Measurements from ENCODE around the gene LRCH4. TPM values are rescaled to one million over a fixed set of nuclear protein-coding genes. Genes with fewer than 3 reads are reported as not detected.

Gene LRCH4
- total RNA-seq (2014; rRNA removed; shearing (Covaris generic)) = 19.8 and 33.2 TPM in 2 replicates

- H3K27ac ChIP-seq = peak within 1 kb of the TSS; percentile 86
- H3K27me3 ChIP-seq = no peaks in the 10 kb centered on the region
- DNase-seq = peak in 1 of 2 experiments; percentile 59
- peak within 1 kb of the TSS; percentile 83 for H3K4me3 ChIP-seq
- peaks cover 13% of the 10 kb centered on the region for H3K36me3 ChIP-seq
- H3K4me1 ChIP-seq = peaks cover 13% of the 10 kb centered on the region
- no peaks in the 10 kb centered on the region for H3K9me3 ChIP-seq (replicated peaks)
Observed at GRCh38 chr7:100585511-100586265, at the start of gene LRCH4. LRCH4 (minus strand) TSS chr7:100586129; CDS start chr7:100586100, 29 bp downstream.

- no peak for DNase-seq
- H3K4me3 ChIP-seq = no peak overlapping the region
Observed at GRCh38 chr7:100632951-100633717, 47.2 kb upstream of the LRCH4 start.

DNA sequence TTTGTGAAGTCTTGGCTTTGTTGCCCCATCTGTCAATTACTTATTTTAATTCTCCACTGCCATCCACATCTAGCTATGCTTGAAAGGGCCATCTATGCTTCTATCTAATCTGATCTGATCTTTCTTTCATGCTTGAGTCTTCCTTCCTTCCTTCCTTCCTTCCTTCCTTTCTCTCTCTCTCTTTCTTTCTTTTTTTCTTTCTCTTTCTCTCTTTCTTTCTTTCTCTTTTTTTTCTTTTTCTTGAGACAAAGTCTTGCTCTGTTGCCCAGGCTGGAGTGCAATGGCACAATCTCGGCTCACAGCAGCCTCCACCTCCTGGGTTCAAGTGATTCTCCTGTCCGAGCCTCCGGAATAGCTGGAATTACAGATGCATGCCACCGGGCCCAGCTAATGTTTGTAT is 44.1 kb upstream of the LRCH4 start:
- no peaks in the 10 kb centered on the region; the same call in 1 of the 2 replicates for H3K27me3 ChIP-seq
- H3K4me3 ChIP-seq = no peak overlapping the region
- no peaks in the 10 kb centered on the region for H3K9me3 ChIP-seq (replicated peaks)
- H3K4me1 ChIP-seq = no peaks in the 10 kb centered on the region
- H3K36me3 ChIP-seq = no peaks in the 10 kb centered on the region
- H3K27ac ChIP-seq = no peak overlapping the region
- no peak for DNase-seq

More at GRCh38 chr7:100632951-100633717, 47.2 kb upstream of the LRCH4 start:
- Histone ChIP-seq H3K36me3 (no peaks in the 10 kb centered on the region), H3K27ac (no peak overlapping the region), H3K27me3 (no peaks in the 10 kb centered on the region; the same call in 1 of the 2 replicates), H3K9me3 (replicated peaks) (no peaks in the 10 kb centered on the region), H3K4me1 (no peaks in the 10 kb centered on the region)

GRCh38 chr7:100629117-100629716 is 43.3 kb upstream of the LRCH4 start:
- no peak overlapping the region for H3K27ac ChIP-seq
- peak; percentile 72 to 85 for DNase-seq
- H3K9me3 ChIP-seq (replicated peaks) = no peaks in the 10 kb centered on the region
- no peaks in the 10 kb centered on the region; the same call in 1 of the 2 replicates for H3K27me3 ChIP-seq
- H3K36me3 ChIP-seq = no peaks in the 10 kb centered on the region
- H3K4me1 ChIP-seq = no peaks in the 10 kb centered on the region
- H3K4me3 ChIP-seq = no peak overlapping the region

- Histone ChIP-seq H3K9me3 (replicated peaks) (no peaks in the 10 kb centered on the region), H3K4me1 (no peaks in the 10 kb centered on the region), H3K4me3 (no peak overlapping the region), H3K27ac (no peak overlapping the region), H3K36me3 (no peaks in the 10 kb centered on the region), H3K27me3 (no peaks in the 10 kb centered on the region)
- DNase-seq = no peak
Observed at GRCh38 chr7:100627238-100627549, 41.3 kb upstream of the LRCH4 start.

GRCh38 chr7:100626530-100627237 is 40.8 kb upstream of the LRCH4 start:
- DNase-seq = peak; percentile 89 to 91
- H3K27ac ChIP-seq = no peak overlapping the region
- H3K36me3 ChIP-seq = no peaks in the 10 kb centered on the region
- no peaks in the 10 kb centered on the region for H3K27me3 ChIP-seq
- H3K4me3 ChIP-seq = peak overlapping the region; percentile 53
- H3K4me1 ChIP-seq = no peaks in the 10 kb centered on the region
- no peaks in the 10 kb centered on the region for H3K9me3 ChIP-seq (replicated peaks)

DNA sequence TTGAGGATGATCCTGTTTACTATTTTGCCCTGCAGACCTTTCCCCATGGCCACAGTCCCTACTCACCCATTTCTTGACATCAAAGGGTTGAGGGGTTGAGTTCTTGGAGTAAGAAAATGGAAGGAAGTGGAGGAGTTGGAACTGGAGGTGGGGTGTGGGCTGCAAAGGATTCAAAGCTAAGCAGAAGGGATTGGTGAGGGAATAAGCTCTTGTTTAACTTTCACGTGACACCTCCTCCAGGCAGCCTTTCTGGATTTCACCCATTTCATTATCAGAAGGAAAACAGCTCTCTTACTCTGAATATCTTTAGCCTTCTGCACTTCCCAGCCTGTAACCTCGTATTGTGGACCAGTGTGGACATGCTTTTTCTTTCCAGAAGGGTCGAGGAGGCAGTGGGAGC is 40.1 kb upstream of the LRCH4 start:
- Histone ChIP-seq H3K4me1 (no peaks in the 10 kb centered on the region), H3K27me3 (no peaks in the 10 kb centered on the region), H3K9me3 (replicated peaks) (no peaks in the 10 kb centered on the region), H3K4me3 (peak overlapping the region; percentile 53), H3K27ac (no peak overlapping the region), H3K36me3 (no peaks in the 10 kb centered on the region)
- DNase-seq = no peak

- Histone ChIP-seq H3K27me3 (no peaks in the 10 kb centered on the region), H3K27ac (no peak overlapping the region), H3K4me3 (no peak overlapping the region), H3K4me1 (no peaks in the 10 kb centered on the region), H3K9me3 (replicated peaks) (no peaks in the 10 kb centered on the region), H3K36me3 (no peaks in the 10 kb centered on the region)
- DNase-seq = no peak
Observed at GRCh38 chr7:100623951-100624824, 38.3 kb upstream of the LRCH4 start.

- H3K4me3 ChIP-seq = no peak overlapping the region
- H3K4me1 ChIP-seq = no peaks in the 10 kb centered on the region
- H3K27ac ChIP-seq = no peak overlapping the region
- no peak for DNase-seq
- no peaks in the 10 kb centered on the region for H3K27me3 ChIP-seq
- no peaks in the 10 kb centered on the region for H3K36me3 ChIP-seq
- H3K9me3 ChIP-seq (replicated peaks) = no peaks in the 10 kb centered on the region
Observed at GRCh38 chr7:100621554-100621953, 35.6 kb upstream of the LRCH4 start.

DNA sequence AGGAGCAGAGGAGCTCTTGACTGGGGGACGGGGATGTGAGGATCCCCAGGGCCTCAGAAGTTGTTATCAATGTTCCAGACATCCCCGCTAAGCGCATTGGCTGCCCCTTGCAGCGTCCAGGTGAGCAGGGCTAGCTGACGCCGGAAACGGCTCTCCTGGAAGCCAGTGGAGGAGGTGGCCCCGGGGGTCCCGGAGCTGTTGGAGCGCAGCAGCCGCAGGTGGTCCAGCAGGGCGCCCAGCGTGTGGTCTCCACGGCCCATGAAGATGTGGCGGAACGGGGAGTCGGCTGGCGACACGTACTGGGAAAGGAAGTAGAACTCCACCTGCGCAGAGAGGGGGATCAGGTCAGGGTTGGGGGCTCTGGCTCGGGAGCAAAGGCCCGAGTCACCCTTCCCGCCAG is 34.9 kb upstream of the LRCH4 start:
- Histone ChIP-seq H3K36me3 (no peaks in the 10 kb centered on the region), H3K27me3 (no peaks in the 10 kb centered on the region), H3K4me1 (no peaks in the 10 kb centered on the region), H3K9me3 (replicated peaks) (no peaks in the 10 kb centered on the region), H3K27ac (no peak overlapping the region), H3K4me3 (no peak overlapping the region)
- no peak for DNase-seq

- Histone ChIP-seq H3K4me1 (no peaks in the 10 kb centered on the region), H3K9me3 (replicated peaks) (no peaks in the 10 kb centered on the region), H3K27me3 (no peaks in the 10 kb centered on the region), H3K36me3 (no peaks in the 10 kb centered on the region), H3K27ac (no peak overlapping the region), H3K4me3 (no peak overlapping the region)
- no peak for DNase-seq
Observed at GRCh38 chr7:100620239-100620638, 34.3 kb upstream of the LRCH4 start.

DNA sequence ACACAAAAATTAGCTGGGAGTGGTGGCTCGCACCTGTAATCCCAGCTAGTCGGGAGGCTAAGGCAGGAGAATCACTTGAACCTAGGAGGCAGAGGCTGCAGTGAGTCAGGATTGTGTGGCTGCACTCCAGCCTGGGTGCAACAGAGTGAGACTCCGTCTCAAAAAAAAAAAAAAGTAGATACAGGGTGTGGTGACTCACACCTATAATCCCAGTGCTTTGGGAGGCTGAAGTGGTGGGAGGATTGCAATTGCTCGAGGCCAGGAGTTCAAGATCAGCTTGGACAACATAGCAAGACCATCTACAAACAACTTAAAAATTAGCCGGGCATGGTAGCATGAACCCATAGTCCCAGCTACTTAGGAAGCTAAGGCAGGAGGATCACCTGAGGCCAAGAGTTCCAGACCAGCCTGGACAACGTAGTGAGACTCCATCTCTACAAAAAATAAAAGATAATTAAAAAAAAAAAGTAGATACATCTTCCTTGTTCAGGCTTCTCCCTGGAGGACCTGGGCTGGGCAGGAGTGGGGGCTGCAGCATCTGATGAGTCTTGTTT is 28.5 kb upstream of the LRCH4 start:
- Histone ChIP-seq H3K4me1 (0 out of 2 replicates have a peak, but pooled peaks cover 3% of the 10 kb centered on the region), H3K27me3 (no peaks in the 10 kb centered on the region), H3K4me3 (no peak overlapping the region), H3K36me3 (no peaks in the 10 kb centered on the region), H3K9me3 (replicated peaks) (no peaks in the 10 kb centered on the region), H3K27ac (no peak overlapping the region)
- no peak for DNase-seq

DNA sequence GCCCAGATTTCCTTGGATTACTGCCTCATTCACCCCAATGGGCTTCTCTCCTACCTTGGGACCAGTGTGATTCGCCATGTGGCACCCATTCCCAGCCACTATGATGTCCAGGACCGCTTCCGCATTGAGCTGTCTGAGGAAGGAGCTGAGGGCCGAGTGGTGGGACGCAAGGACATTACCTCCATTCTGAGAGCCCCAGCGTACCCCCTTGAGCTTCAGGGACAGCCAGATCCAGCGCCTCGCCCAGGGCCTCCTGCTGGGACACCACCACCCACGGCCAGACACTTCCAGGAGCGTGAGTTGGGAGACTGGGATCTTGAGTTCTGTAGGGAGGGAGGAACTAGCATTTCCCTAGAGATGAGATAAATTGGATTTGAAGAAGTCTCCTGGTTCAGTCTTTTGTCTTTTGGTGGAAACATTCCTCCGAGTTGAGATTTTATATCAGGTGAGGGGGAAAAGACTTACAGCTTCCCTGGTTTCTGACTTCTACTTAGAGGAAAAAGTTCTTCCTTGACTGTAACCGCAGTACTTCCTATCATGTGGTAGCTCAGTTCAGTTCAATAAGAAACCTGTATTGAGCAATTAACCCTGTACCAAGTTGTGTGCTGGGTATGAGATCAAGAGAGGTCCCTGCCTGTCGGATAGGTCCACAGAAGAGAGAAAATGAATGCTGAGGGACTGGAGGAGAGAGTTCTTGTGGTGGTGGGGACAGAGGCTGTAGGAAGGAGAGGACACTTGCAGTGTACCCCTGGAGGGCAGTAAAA is 27.7 kb upstream of the LRCH4 start:
- Histone ChIP-seq H3K4me3 (peak overlapping the region; percentile 72), H3K4me1 (0 out of 2 replicates have a peak, but pooled peaks cover 3% of the 10 kb centered on the region), H3K9me3 (replicated peaks) (no peaks in the 10 kb centered on the region), H3K27ac (no peak overlapping the region), H3K27me3 (no peaks in the 10 kb centered on the region), H3K36me3 (no peaks in the 10 kb centered on the region)
- no peak for DNase-seq

All from SJCRH30 (cell line).